Osteocyte (in vitro differentiated cells): ENCODE results near the gene TXLNB. TPM values are rescaled to one million over a fixed set of nuclear protein-coding genes. Genes with fewer than 3 reads are reported as not detected.
"Not testable (repeated sequence)": the region's sequence is repeated elsewhere in the genome, so short reads cannot be mapped to it uniquely, and the experiment has no call there.

Experiments
- DNase-seq: peaks from one replicate; pipeline ENCODE4 v3.0.0; 2021; ENCODE audit warnings: mixed read lengths; ENCODE audit not compliant: unreplicated experiment; ENCODE audit errors: extremely low spot score
- H3K27ac Mint-ChIP-seq: one replicate; pipeline ENCODE4 v1.8.0; 2021; ENCODE audit warnings: mild to moderate bottlenecking, mixed read lengths; ENCODE audit not compliant: unreplicated experiment
- H3K27me3 Mint-ChIP-seq: one replicate; pipeline ENCODE4 v1.8.0; 2021; ENCODE audit warnings: mixed read lengths; ENCODE audit not compliant: unreplicated experiment
- H3K36me3 Mint-ChIP-seq: one replicate; pipeline ENCODE4 v1.8.0; 2021; ENCODE audit warnings: mixed read lengths; ENCODE audit not compliant: unreplicated experiment
- H3K4me1 Mint-ChIP-seq: one replicate; pipeline ENCODE4 v1.8.0; 2021; ENCODE audit warnings: mixed read lengths; ENCODE audit not compliant: unreplicated experiment
- H3K4me3 Mint-ChIP-seq: one replicate; pipeline ENCODE4 v1.8.0; 2021; ENCODE audit warnings: mild to moderate bottlenecking, moderate library complexity, mixed read lengths; ENCODE audit not compliant: unreplicated experiment
- H3K9me3 Mint-ChIP-seq: one replicate; pipeline ENCODE4 v1.8.0; 2021; ENCODE audit warnings: mixed read lengths; ENCODE audit not compliant: unreplicated experiment
- CTCF ChIP-seq: fragments of 200-600 bp; sonication (generic); IDR thresholded peaks from 2 replicates; pipeline ENCODE4 v1.5.0; 2021; ENCODE audit warnings: antibody characterized with exemption, mild to moderate bottlenecking, moderate library complexity
- total RNA-seq: library from RNA; stranded (reverse); gene quantifications from 2 replicates; pipeline ENCODE4 v1.2.1, GENCODE V29; 2021

Gene TXLNB
- total RNA-seq, 1 donor from 2014 or later = not detected

- no peaks in the 10 kb centered on the region for H3K27me3 Mint-ChIP-seq
- DNase-seq = peak; percentile 90
- no peaks in the 10 kb centered on the region for H3K9me3 Mint-ChIP-seq
- no peak overlapping the region for H3K4me3 Mint-ChIP-seq
- H3K27ac Mint-ChIP-seq = peak overlapping the region; percentile 89
- peaks cover 2% of the 10 kb centered on the region for H3K36me3 Mint-ChIP-seq
- peaks cover 7% of the 10 kb centered on the region for H3K4me1 Mint-ChIP-seq
- peak; percentile 95 for TF ChIP-seq CTCF
These were observed 72.5 kb downstream of the TXLNB start for GRCh38 chr6:139219271-139219729.

- peaks cover 22% of the 10 kb centered on the region for H3K9me3 Mint-ChIP-seq
- H3K4me3 Mint-ChIP-seq, H3K27ac Mint-ChIP-seq, DNase-seq, H3K36me3 Mint-ChIP-seq, H3K27me3 Mint-ChIP-seq, H3K4me1 Mint-ChIP-seq: not testable (repeated sequence)
These were observed 79.3 kb downstream of the TXLNB start for GRCh38 chr6:139212460-139212859.

GRCh38 chr6:139210766-139211165 lies 81.0 kb downstream of the TXLNB start:
- H3K36me3 Mint-ChIP-seq, DNase-seq, H3K4me1 Mint-ChIP-seq, H3K4me3 Mint-ChIP-seq, H3K27me3 Mint-ChIP-seq, H3K27ac Mint-ChIP-seq: not testable (repeated sequence)
- peaks cover 33% of the 10 kb centered on the region for H3K9me3 Mint-ChIP-seq

- H3K4me3 Mint-ChIP-seq = no peak overlapping the region
- peaks cover 42% of the 10 kb centered on the region for H3K9me3 Mint-ChIP-seq
- peaks cover 4% of the 10 kb centered on the region for H3K27me3 Mint-ChIP-seq
- H3K4me1 Mint-ChIP-seq = no peaks in the 10 kb centered on the region
- H3K27ac Mint-ChIP-seq = no peak overlapping the region
- peaks cover 10% of the 10 kb centered on the region for H3K36me3 Mint-ChIP-seq
- DNase-seq = no peak
- no peak for TF ChIP-seq CTCF
These were observed 86.0 kb downstream of the TXLNB start for GRCh38 chr6:139205843-139206242.

- DNase-seq = no peak
- H3K9me3 Mint-ChIP-seq = peaks cover 45% of the 10 kb centered on the region
- TF ChIP-seq CTCF = no peak
- H3K27me3 Mint-ChIP-seq = peaks cover 4% of the 10 kb centered on the region
- no peak overlapping the region for H3K27ac Mint-ChIP-seq
- H3K36me3 Mint-ChIP-seq = peaks cover 9% of the 10 kb centered on the region
- no peaks in the 10 kb centered on the region for H3K4me1 Mint-ChIP-seq
- H3K4me3 Mint-ChIP-seq = no peak overlapping the region
These were observed 86.8 kb downstream of the TXLNB start for GRCh38 chr6:139204978-139205377.

- Mint-ChIP-seq H3K36me3 (peaks cover 6% of the 10 kb centered on the region), H3K9me3 (peaks cover 20% of the 10 kb centered on the region), H3K4me1 (no peaks in the 10 kb centered on the region), H3K4me3 (no peak overlapping the region), H3K27ac (no peak overlapping the region), H3K27me3 (no peaks in the 10 kb centered on the region)
- TF ChIP-seq CTCF = no peak
- no peak for DNase-seq
These were observed 90.4 kb downstream of the TXLNB start for GRCh38 chr6:139201378-139201777.
